IMR-90 (cell line): ENCODE data around the gene FBN1. TPM values are rescaled to one million over a fixed set of nuclear protein-coding genes. Genes with fewer than 3 reads are reported as not detected.

Experiments
- ATAC-seq: fragments of 200-7000 bp; cut with Tn5 transposase; 2 replicates; pipeline ENCODE4 v1.9.1; 2020; ENCODE audit warnings: low read depth, mild to moderate bottlenecking, moderate library complexity
- BruUV-seq: library from RNA; stranded (reverse); fragments of 400-500 nt; replicated peaks from 2 replicates; lab custom pipeline; 2021; lab: Mats Ljungman, UMichigan
- CTCF ChIA-PET: fragments of 300-600 bp; formaldehyde crosslinking; extraction: SDS; loops from one replicate; lab custom pipeline; 2021; ENCODE audit warnings: antibody characterized with exemption; lab: Yijun Ruan, JAX
- POLR2A ChIA-PET: fragments of 300-600 bp; sonication (Branson Sonifier 250); formaldehyde crosslinking; loops from one replicate; lab custom pipeline; 2022; ENCODE audit warnings: antibody characterized with exemption; ENCODE audit not compliant: unreplicated experiment; lab: Charles Lee
- DNase-seq: peaks from one replicate; pipeline ENCODE4 v3.0.0; 2013
- H2AFZ ChIP-seq: replicated peaks from 2 replicates; pipeline ENCODE3; 2013; ENCODE audit warnings: low read length, mild to moderate bottlenecking; ENCODE audit not compliant: poor library complexity
- H2AK5ac ChIP-seq: 2 replicates; pipeline ENCODE4 v1.6.1; 2013; ENCODE audit warnings: low read depth, low read length, inconsistent platforms
- H2AK9ac ChIP-seq: replicated peaks from 2 replicates; pipeline ENCODE3; 2013; ENCODE audit warnings: mild to moderate bottlenecking, low read depth, low read length, moderate library complexity; ENCODE audit not compliant: poor library complexity
- H2BK120ac ChIP-seq: 2 replicates; pipeline ENCODE4 v1.6.1; 2013; ENCODE audit warnings: low read depth, low read length, inconsistent platforms
- H2BK15ac ChIP-seq: 3 replicates; pipeline ENCODE4 v1.6.1; 2013; ENCODE audit warnings: low read depth, low read length, inconsistent platforms
- H2BK20ac ChIP-seq: 2 replicates; pipeline ENCODE4 v1.6.1; 2013; ENCODE audit warnings: low read depth, mild to moderate bottlenecking, inconsistent platforms, low read length, moderate library complexity
- H2BK5ac ChIP-seq: 2 replicates; pipeline ENCODE4 v1.6.1; 2013; ENCODE audit warnings: mild to moderate bottlenecking, low read depth, low read length, inconsistent platforms; ENCODE audit not compliant: poor library complexity, severe bottlenecking
- H3K14ac ChIP-seq: replicated peaks from 2 replicates; pipeline ENCODE4 v1.6.1; 2013; ENCODE audit warnings: low read depth, low read length, inconsistent platforms
- H3K18ac ChIP-seq: 2 replicates; pipeline ENCODE4 v1.6.1; 2013; ENCODE audit warnings: low read depth, low read length, control low read depth
- H3K23ac ChIP-seq: 2 replicates; pipeline ENCODE4 v1.6.1; 2013; ENCODE audit warnings: low read depth, low read length, inconsistent platforms
- H3K27ac ChIP-seq: 2 replicates; pipeline ENCODE4 v1.5.1; 2013; ENCODE audit warnings: mild to moderate bottlenecking, control low read depth, low read length; ENCODE audit not compliant: insufficient read depth
- H3K27me3 ChIP-seq: 2 replicates; pipeline ENCODE4 v1.6.1; 2013; ENCODE audit warnings: low read length; ENCODE audit not compliant: control insufficient read depth, insufficient read depth
- H3K36me3 ChIP-seq: 2 replicates; pipeline ENCODE4 v1.6.1; 2013; ENCODE audit warnings: low read length, mixed read lengths; ENCODE audit not compliant: control insufficient read depth, insufficient read depth
- H3K4ac ChIP-seq: 2 replicates; pipeline ENCODE4 v1.6.1; 2013; ENCODE audit warnings: low read depth, low read length, inconsistent platforms
- H3K4me1 ChIP-seq: 2 replicates; pipeline ENCODE4 v1.6.1; 2013; ENCODE audit warnings: low read length, mixed read lengths; ENCODE audit not compliant: control insufficient read depth, insufficient read depth
- H3K4me2 ChIP-seq: 2 replicates; pipeline ENCODE4 v1.6.1; 2013; ENCODE audit warnings: low read depth, mild to moderate bottlenecking, control low read depth, low read length, moderate library complexity
- H3K4me3 ChIP-seq: 2 replicates; pipeline ENCODE4 v1.5.1; 2013; ENCODE audit warnings: low read depth, mild to moderate bottlenecking, control low read depth, low read length, moderate library complexity; ENCODE audit not compliant: insufficient read depth
- H3K56ac ChIP-seq: 2 replicates; pipeline ENCODE4 v1.6.1; 2013; ENCODE audit warnings: low read length, inconsistent platforms; ENCODE audit not compliant: insufficient read depth; ENCODE audit errors: extremely low read depth
- H3K79me1 ChIP-seq, 2 experiments: 2 replicates each; pipeline ENCODE4 v1.6.1; 2013; ENCODE audit warnings: low read length in 2 of 2, inconsistent platforms in 1 of 2, low read depth in 1 of 2
- H3K9ac ChIP-seq: 2 replicates; pipeline ENCODE4 v1.6.1; 2013; ENCODE audit warnings: low read depth, low read length, control low read depth
- H3K9me1 ChIP-seq: 2 replicates; pipeline ENCODE4 v1.6.1; 2013; ENCODE audit warnings: low read length, inconsistent platforms; ENCODE audit not compliant: insufficient read depth
- H3K9me3 ChIP-seq: 2 replicates; pipeline ENCODE4 v1.6.1; 2013; ENCODE audit warnings: low read length; ENCODE audit not compliant: control insufficient read depth, insufficient read depth
- H4K20me1 ChIP-seq: 2 replicates; pipeline ENCODE4 v1.6.1; 2013; ENCODE audit warnings: low read length, inconsistent platforms; ENCODE audit not compliant: insufficient read depth
- H4K5ac ChIP-seq: 2 replicates; pipeline ENCODE4 v1.6.1; 2013; ENCODE audit warnings: mild to moderate bottlenecking, low read depth, low read length, control low read depth
- H4K8ac ChIP-seq, 2 experiments: 2 replicates each; pipeline ENCODE4 v1.6.1; 2013; ENCODE audit warnings: low read depth in 2 of 2, low read length in 2 of 2, control low read depth in 1 of 2, inconsistent platforms in 1 of 2
- H4K91ac ChIP-seq: 2 replicates; pipeline ENCODE4 v1.6.1; 2013; ENCODE audit warnings: low read depth, low read length, inconsistent platforms; ENCODE audit not compliant: insufficient read depth
- BHLHE40 ChIP-seq: fragments of 150-350 bp; IDR thresholded peaks from 2 replicates; pipeline ENCODE4 v1.6.1; 2016; ENCODE audit warnings: mild to moderate bottlenecking, low read depth, low read length
- CEBPB ChIP-seq: IDR thresholded peaks from 2 replicates; pipeline ENCODE4 v1.6.1; 2012; ENCODE audit warnings: low read depth, low read length, improper control_type of control experiment
- CTCF ChIP-seq: conservative IDR thresholded peaks from 2 replicates; pipeline ENCODE4 v1.5.1; 2012; ENCODE audit warnings: mild to moderate bottlenecking, low read depth, low read length, improper control_type of control experiment
- FOS ChIP-seq: fragments of 150-350 bp; IDR thresholded peaks from 2 replicates; pipeline ENCODE4 v1.6.1; 2016; ENCODE audit warnings: low read depth, low read length
- MAFK ChIP-seq: IDR thresholded peaks from 2 replicates; pipeline ENCODE4 v1.6.1; 2012; ENCODE audit warnings: low read depth, low read length, improper control_type of control experiment
- MAZ ChIP-seq: IDR thresholded peaks from 2 replicates; pipeline ENCODE4 v1.6.1; 2012; ENCODE audit warnings: low read depth, mild to moderate bottlenecking, low read length, improper control_type of control experiment, moderate library complexity, borderline replicate concordance
- MXI1 ChIP-seq: IDR thresholded peaks from 2 replicates; pipeline ENCODE4 v1.6.1; 2012; ENCODE audit warnings: low read depth, mild to moderate bottlenecking, low read length, moderate library complexity, borderline replicate concordance
- NFE2L2 ChIP-seq: fragments of 150-350 bp; IDR thresholded peaks from 2 replicates; pipeline ENCODE4 v1.6.1; 2016; ENCODE audit warnings: low read depth, mild to moderate bottlenecking, low read length
- POLR2A ChIP-seq: IDR thresholded peaks from 2 replicates; pipeline ENCODE4 v1.6.1; 2012; ENCODE audit warnings: mild to moderate bottlenecking, low read depth, low read length
- RAD21 ChIP-seq: IDR thresholded peaks from 2 replicates; pipeline ENCODE4 v1.6.1; 2012; ENCODE audit warnings: low read length, improper control_type of control experiment
- RCOR1 ChIP-seq: IDR thresholded peaks from 2 replicates; pipeline ENCODE4 v1.6.1; 2012; ENCODE audit warnings: mild to moderate bottlenecking, low read length, improper control_type of control experiment; ENCODE audit not compliant: insufficient replicate concordance
- SMC3 ChIP-seq: fragments of 150-350 bp; IDR thresholded peaks from 2 replicates; pipeline ENCODE4 v1.6.1; 2016; ENCODE audit warnings: low read depth, mild to moderate bottlenecking, antibody characterized with exemption, low read length, moderate library complexity
- WGBS, 2 experiments: methylation state at CpG; one replicate each; pipeline versions ENCODE4 v1.1.5 to v1.1.7; 2013; ENCODE audit warnings: missing lambda C conversion rate in 2 of 2; ENCODE audit not compliant: insufficient read length in 1 of 2; ENCODE audit errors: extremely low coverage in 2 of 2; 5-methylcytosine and 5-hydroxymethylcytosine counted together
- dilution Hi-C: fragments of 300-500 bp; cut with HindIII; formaldehyde crosslinking; loops from one replicate; pipeline ENCODE4 v1.14.3; 2018; ENCODE audit warnings: low sequenced_read_pairs; ENCODE audit not compliant: unreplicated experiment
- in situ Hi-C: fragments of 300-500 bp; cut with MboI; formaldehyde crosslinking; loops from 3 replicates; pipeline ENCODE4 v1.14.3; 2019; ENCODE audit warnings: low sequenced_read_pairs, inconsistent platforms, mixed read lengths
- intact Hi-C: fragments of 100-400 bp; cut with micrococcal nuclease; formaldehyde crosslinking; loops from 2 replicates; pipeline ENCODE4 v1.10.0; 2022
- polyA plus RNA-seq, 3 experiments: library from polyadenylated mRNA; depleted of rRNA; stranded (reverse); fragments of >200 nt; gene quantifications; 2 replicates each; pipeline ENCODE4 v1.2.3, GENCODE V29; 2012; ENCODE audit warnings: low replicate concordance in 1 of 3
- total RNA-seq: library from RNA; depleted of rRNA; stranded (reverse); fragments of >200 nt; gene quantifications from 2 replicates; pipeline ENCODE4 v1.2.3, GENCODE V29; 2012
- TF ChIP-seq, protein P1 (sequence below): fragments of 150-350 bp; IDR thresholded peaks from 2 replicates; pipeline ENCODE4 v1.6.1; 2017; ENCODE audit warnings: mild to moderate bottlenecking, antibody characterized with exemption, low read length, low read depth
- TF ChIP-seq, protein P2 (sequence below): fragments of 150-350 bp; IDR thresholded peaks from 2 replicates; pipeline ENCODE4 v1.6.1; 2016; ENCODE audit warnings: low read depth, mild to moderate bottlenecking, low read length, moderate library complexity, borderline replicate concordance

Gene FBN1
- total and polyA plus RNA-seq, 2 of the 4 experiments (the other 2 are of a cell fraction): 134 to 283 TPM

- Histone ChIP-seq H3K9me3 (no peaks in the 10 kb centered on the region), H2AK5ac (no peak overlapping the region), H3K79me1 (peaks cover 11 to 33% of the 10 kb centered on the region in 2 experiments; a peak in 3 of 4 replicates), H2BK120ac (peak overlapping the region; percentile 44), H2BK5ac (peak overlapping the region; percentile 83), H3K4me1 (peaks cover 6% of the 10 kb centered on the region), H4K91ac (peak overlapping the region; percentile 84; the same call in 1 of the 2 replicates), H3K23ac (peak overlapping the region; percentile 97), H3K18ac (no peak overlapping the region; the same call in 1 of the 2 replicates), H3K27me3 (no peaks in the 10 kb centered on the region), H3K36me3 (peaks cover 2% of the 10 kb centered on the region; the same call in 1 of the 2 replicates), H3K4ac (peak overlapping the region; percentile 96), H3K56ac (peak overlapping the region; percentile 85; the same call in 1 of the 2 replicates), H3K4me2 (peak overlapping the region; percentile 99; the same call in 1 of the 2 replicates), H3K14ac (peak overlapping the region; percentile 63), H3K27ac (peak overlapping the region; percentile 89), H3K9me1 (no peaks in the 10 kb centered on the region), H3K4me3 (peak overlapping the region; percentile 90), H2AFZ (peak overlapping the region; percentile 94), H4K8ac (peak overlapping the region in 1 of 2 experiments; percentile 59; a peak in 2 of 4 replicates), H2AK9ac (peak overlapping the region; percentile 96), H4K5ac (no peak overlapping the region), H2BK20ac (no peak overlapping the region), H4K20me1 (peaks cover 23% of the 10 kb centered on the region), H3K9ac (peak overlapping the region; percentile 86), H2BK15ac (no peak overlapping the region)
- 0% methylated on average over 35 of the region's 79 CpGs; no CpG with 5 or more reads in 1 of the 2 experiments for WGBS, 2 experiments
- DNase-seq: peak; percentile 62
- in situ Hi-C loops (no loop called here), intact Hi-C loops (loop anchor here (1.0 to 10.0 kb wide), 6 partner anchors 103 to 1500 kb away; no protein-coding TSS in a partner anchor), dilution Hi-C loops (no loop called here)
- ChIA-PET POLR2A (no interaction called here), CTCF (no interaction called here)
- BruUV-seq: TSS peak; percentile 42
- peak; percentile 59 for ATAC-seq
- no peak for TF ChIP-seq BHLHE40
- TF ChIP-seq, protein P1, sequence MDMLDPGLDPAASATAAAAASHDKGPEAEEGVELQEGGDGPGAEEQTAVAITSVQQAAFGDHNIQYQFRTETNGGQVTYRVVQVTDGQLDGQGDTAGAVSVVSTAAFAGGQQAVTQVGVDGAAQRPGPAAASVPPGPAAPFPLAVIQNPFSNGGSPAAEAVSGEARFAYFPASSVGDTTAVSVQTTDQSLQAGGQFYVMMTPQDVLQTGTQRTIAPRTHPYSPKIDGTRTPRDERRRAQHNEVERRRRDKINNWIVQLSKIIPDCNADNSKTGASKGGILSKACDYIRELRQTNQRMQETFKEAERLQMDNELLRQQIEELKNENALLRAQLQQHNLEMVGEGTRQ: no peak
- no peak for TF ChIP-seq SMC3
- TF ChIP-seq CTCF: no peak
- no peak for TF ChIP-seq CEBPB
- peak; percentile 38; the same call in 1 of the 2 replicates for TF ChIP-seq MXI1
- TF ChIP-seq FOS: no peak
- no peak for TF ChIP-seq MAZ
- no peak for TF ChIP-seq RAD21
- TF ChIP-seq MAFK: no peak
- TF ChIP-seq POLR2A: no peak
- TF ChIP-seq RCOR1: no peak
- TF ChIP-seq NFE2L2: no peak
- TF ChIP-seq, protein P2, sequence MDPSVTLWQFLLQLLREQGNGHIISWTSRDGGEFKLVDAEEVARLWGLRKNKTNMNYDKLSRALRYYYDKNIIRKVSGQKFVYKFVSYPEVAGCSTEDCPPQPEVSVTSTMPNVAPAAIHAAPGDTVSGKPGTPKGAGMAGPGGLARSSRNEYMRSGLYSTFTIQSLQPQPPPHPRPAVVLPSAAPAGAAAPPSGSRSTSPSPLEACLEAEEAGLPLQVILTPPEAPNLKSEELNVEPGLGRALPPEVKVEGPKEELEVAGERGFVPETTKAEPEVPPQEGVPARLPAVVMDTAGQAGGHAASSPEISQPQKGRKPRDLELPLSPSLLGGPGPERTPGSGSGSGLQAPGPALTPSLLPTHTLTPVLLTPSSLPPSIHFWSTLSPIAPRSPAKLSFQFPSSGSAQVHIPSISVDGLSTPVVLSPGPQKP: no peak
These were observed 517 bp downstream of the FBN1 start for GRCh38 chr15:48644827-48645557.
